Lower lobe of right lung (tissue), 2 donors: Measurements from ENCODE around the gene NAPSA. TPM values are rescaled to one million over a fixed set of nuclear protein-coding genes. Genes with fewer than 3 reads are reported as not detected.
A peak's percentile ranks its signal among the peaks of the same experiment; 100 is the strongest.

Source experiments
- ATAC-seq, 2 donors: fragments of 200-7000 bp; cut with Tn5 transposase; one replicate each; pipeline ENCODE4 v1.9.1; 2020 to 2022; ENCODE audit warnings: mild to moderate bottlenecking in 2 of 2, moderate library complexity in 2 of 2
- DNase-seq: peaks from one replicate; pipeline ENCODE4 v3.0.0-alpha.2; 2020
- H3K27ac ChIP-seq: fragments of 200-600 bp; one replicate; pipeline ENCODE4 v1.8.0; 2022
- H3K27me3 ChIP-seq: fragments of 200-600 bp; one replicate; pipeline ENCODE4 v1.8.0; 2022; ENCODE audit warnings: low read depth
- H3K36me3 ChIP-seq: fragments of 200-600 bp; one replicate; pipeline ENCODE4 v1.8.0; 2022; ENCODE audit warnings: mild to moderate bottlenecking
- H3K4me1 ChIP-seq: fragments of 200-600 bp; one replicate; pipeline ENCODE4 v1.8.0; 2022
- H3K4me3 ChIP-seq: fragments of 200-600 bp; one replicate; pipeline ENCODE4 v1.8.0; 2022; ENCODE audit warnings: mild to moderate bottlenecking
- H3K9me3 ChIP-seq: fragments of 200-600 bp; one replicate; pipeline ENCODE4 v1.8.0; 2022
- CTCF ChIP-seq: fragments of 200-600 bp; IDR thresholded peaks from one replicate; pipeline ENCODE4 v1.8.0; 2022; ENCODE audit warnings: antibody characterized with exemption, mild to moderate bottlenecking
- intact Hi-C: fragments of 100-400 bp; cut with DNase I; formaldehyde crosslinking; loops from one replicate; pipeline ENCODE4 v1.11.0; 2022
- total RNA-seq: library from RNA; stranded (reverse); fragmentation: NEBNext Ultra II Directional; extraction: Animal tissue kit (Norgen Biotek cat#: 25700); gene quantifications from one replicate; pipeline ENCODE4 v1.2.1, GENCODE V29; 2021
- donor health status: DM: no; HTN: yes; CAD: no; lungs with severe emphysema.

Gene NAPSA
- total RNA-seq, 1 donor from 2014 or later: 1,633 TPM

- intact Hi-C loops: no loop called here
- no peak for TF ChIP-seq CTCF
- Histone ChIP-seq H3K9me3 (no peaks in the 10 kb centered on the region), H3K4me1 (peaks cover 33% of the 10 kb centered on the region), H3K4me3 (no peak overlapping the region), H3K36me3 (peaks cover 60% of the 10 kb centered on the region), H3K27ac (no peak overlapping the region), H3K27me3 (no peaks in the 10 kb centered on the region)
- ATAC-seq (no peak), DNase-seq (no peak)
Observed at GRCh38 chr19:50378863-50379236, 13.4 kb upstream of the NAPSA start.

- Histone ChIP-seq H3K36me3 (peaks cover 60% of the 10 kb centered on the region), H3K4me1 (peaks cover 29% of the 10 kb centered on the region), H3K27ac (no peak overlapping the region), H3K9me3 (no peaks in the 10 kb centered on the region), H3K27me3 (no peaks in the 10 kb centered on the region), H3K4me3 (no peak overlapping the region)
- TF ChIP-seq CTCF: no peak
- DNase-seq: no peak
- ATAC-seq: no peak
- intact Hi-C loops: no loop called here
Observed at GRCh38 chr19:50378169-50378862, 12.9 kb upstream of the NAPSA start.

GRCh38 chr19:50377517-50377916, 12.1 kb upstream of the NAPSA start:
- ATAC-seq: no peak
- Histone ChIP-seq H3K36me3 (peaks cover 53% of the 10 kb centered on the region), H3K9me3 (no peaks in the 10 kb centered on the region), H3K4me1 (peaks cover 24% of the 10 kb centered on the region), H3K4me3 (no peak overlapping the region), H3K27ac (no peak overlapping the region), H3K27me3 (no peaks in the 10 kb centered on the region)
- intact Hi-C loops: no loop called here
- no peak for DNase-seq
- no peak for TF ChIP-seq CTCF

- no peak for TF ChIP-seq CTCF
- H3K4me1 ChIP-seq: peaks cover 24% of the 10 kb centered on the region
- intact Hi-C loops: no loop called here
- H3K9me3 ChIP-seq: no peaks in the 10 kb centered on the region
- ATAC-seq (peak; percentile 8 to 22), DNase-seq (no peak)
- H3K27ac ChIP-seq: no peak overlapping the region
- H3K4me3 ChIP-seq: no peak overlapping the region
- no peaks in the 10 kb centered on the region for H3K27me3 ChIP-seq
- H3K36me3 ChIP-seq: peaks cover 48% of the 10 kb centered on the region
Observed at GRCh38 chr19:50377051-50377461, 11.6 kb upstream of the NAPSA start.

GRCh38 chr19:50376166-50377050, 11.0 kb upstream of the NAPSA start, which contains the start of gene NR1H2:
Gene NR1H2 (plus strand): TSS chr19:50376457. CDS start chr19:50377606, 1,149 bp downstream.
- H3K36me3 ChIP-seq: peaks cover 42% of the 10 kb centered on the region
- no peaks in the 10 kb centered on the region for H3K9me3 ChIP-seq
- peak within 1 kb of the TSS; percentile 94 for H3K4me3 ChIP-seq
- TF ChIP-seq CTCF: no peak
- ATAC-seq (peak; percentile 92 to 94), DNase-seq (peak; percentile 95)
- peak within 1 kb of the TSS; percentile 100 for H3K27ac ChIP-seq
- intact Hi-C loops: no loop called here
- peaks cover 28% of the 10 kb centered on the region for H3K4me1 ChIP-seq
- no peaks in the 10 kb centered on the region for H3K27me3 ChIP-seq
